ENCODE results near the gene HMGN3.

- TF ChIP-seq CTCF (IDR thresholded peaks at IDR 0.05), result no peak
- TF ChIP-seq POLR2A (IDR thresholded peaks at IDR 0.05), result no peak
These were observed 23.1 kb upstream of the HMGN3 start for GRCh38 chr6:79257381-79258205.
